Central memory CD4-positive, alpha-beta T cell (primary cell): ENCODE data around the gene AP1G2.
"Not testable (repeated sequence)": the region's sequence is repeated elsewhere in the genome, so short reads cannot be mapped to it uniquely, and the experiment has no call there.

Source experiments
- DNase-seq: peaks from one replicate; pipeline ENCODE4 v3.0.0; 2022

The AP1G2 gene

DNA sequence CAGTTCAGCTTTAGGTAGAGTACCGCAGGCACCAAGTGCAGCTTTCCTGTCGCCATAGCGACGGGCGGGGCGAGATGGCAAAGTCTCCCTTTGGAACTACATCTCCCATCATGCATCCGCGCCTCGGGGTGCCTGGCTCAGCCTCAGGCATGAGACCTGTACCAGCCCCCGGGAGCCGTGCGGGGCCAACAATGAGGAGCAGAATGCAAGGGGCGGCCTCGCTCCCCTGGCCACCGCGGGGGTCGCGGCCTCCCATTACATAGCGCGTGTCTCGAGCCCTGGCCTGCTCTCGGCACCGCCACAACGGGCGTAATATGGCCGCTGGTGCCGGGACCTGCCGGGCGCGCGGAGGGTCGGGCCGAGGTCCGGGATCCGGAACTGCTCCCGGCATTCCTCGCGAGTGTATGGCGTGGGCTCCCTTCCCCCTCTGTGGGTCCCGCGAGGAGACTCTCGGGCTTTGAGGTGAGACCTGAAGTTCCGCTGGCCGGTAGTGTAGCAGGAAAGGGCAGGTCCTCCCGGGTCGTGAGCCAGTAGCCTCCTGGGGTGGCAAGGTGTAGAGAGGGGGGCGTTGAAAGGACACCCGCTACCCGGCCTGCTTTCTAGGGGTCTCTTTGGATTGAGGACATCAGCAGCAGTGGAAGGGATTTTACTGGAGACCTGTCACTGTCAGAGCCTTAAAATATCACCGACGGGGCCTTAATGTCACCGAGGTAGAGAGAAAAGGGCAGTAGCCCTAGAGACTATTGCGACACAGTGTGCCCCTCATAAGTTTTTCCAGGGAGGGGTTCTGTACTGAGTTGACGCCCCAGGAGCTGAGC, 11.5 kb downstream of the AP1G2 start, which contains the start of gene THTPA:
Gene THTPA, plus strand, starts transcription at position 390 of the 818 bp plus-strand sequence. CDS start 487 bp downstream, outside the sequence.
- DNase-seq, result peak; percentile 89

- no peak for DNase-seq
Observed at GRCh38 chr14:23555533-23555881, 12.1 kb downstream of the AP1G2 start.

GRCh38 chr14:23551266-23552028, 16.1 kb downstream of the AP1G2 start, which contains the start of gene ZFHX2:
Gene ZFHX2, minus strand, starts transcription at chr14:23551765. Its CDS starts 16,440 bp downstream, at chr14:23535325.
- DNase-seq, result peak; percentile 49

- DNase-seq, result no peak
Observed at GRCh38 chr14:23550812-23551265, 16.8 kb downstream of the AP1G2 start.

DNA sequence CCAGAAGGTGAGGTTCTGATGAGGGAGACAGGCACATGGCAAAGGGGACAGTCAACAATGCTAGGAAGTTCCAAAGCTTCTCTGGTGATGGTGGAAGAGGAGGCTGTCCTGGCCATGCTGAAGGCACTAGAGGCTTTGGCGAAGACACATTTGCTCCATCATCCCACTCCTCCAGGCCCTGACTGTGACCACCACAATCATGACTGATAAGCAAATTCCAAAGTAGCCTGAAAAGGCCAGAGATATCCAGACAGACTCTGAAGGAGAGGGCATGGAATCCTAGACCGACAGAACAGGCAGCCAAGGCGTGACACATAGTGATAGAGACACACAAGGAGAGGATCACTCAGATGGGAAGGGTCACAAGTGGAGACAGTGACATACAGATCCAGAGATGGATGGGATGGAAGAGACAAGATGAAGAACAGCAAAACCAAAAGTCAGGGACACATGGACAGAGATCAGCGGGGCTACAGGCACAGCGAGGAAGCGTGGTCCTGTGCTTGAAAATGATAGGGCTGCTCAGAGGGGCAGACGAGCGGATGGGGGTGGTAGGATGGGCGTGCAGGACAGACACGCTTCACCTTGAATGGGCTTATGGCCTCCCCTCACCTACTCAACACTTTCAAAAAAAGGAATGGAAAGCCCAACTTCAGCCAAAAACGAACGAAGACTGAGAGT, 17.3 kb downstream of the AP1G2 start:
- no peak for DNase-seq

DNA sequence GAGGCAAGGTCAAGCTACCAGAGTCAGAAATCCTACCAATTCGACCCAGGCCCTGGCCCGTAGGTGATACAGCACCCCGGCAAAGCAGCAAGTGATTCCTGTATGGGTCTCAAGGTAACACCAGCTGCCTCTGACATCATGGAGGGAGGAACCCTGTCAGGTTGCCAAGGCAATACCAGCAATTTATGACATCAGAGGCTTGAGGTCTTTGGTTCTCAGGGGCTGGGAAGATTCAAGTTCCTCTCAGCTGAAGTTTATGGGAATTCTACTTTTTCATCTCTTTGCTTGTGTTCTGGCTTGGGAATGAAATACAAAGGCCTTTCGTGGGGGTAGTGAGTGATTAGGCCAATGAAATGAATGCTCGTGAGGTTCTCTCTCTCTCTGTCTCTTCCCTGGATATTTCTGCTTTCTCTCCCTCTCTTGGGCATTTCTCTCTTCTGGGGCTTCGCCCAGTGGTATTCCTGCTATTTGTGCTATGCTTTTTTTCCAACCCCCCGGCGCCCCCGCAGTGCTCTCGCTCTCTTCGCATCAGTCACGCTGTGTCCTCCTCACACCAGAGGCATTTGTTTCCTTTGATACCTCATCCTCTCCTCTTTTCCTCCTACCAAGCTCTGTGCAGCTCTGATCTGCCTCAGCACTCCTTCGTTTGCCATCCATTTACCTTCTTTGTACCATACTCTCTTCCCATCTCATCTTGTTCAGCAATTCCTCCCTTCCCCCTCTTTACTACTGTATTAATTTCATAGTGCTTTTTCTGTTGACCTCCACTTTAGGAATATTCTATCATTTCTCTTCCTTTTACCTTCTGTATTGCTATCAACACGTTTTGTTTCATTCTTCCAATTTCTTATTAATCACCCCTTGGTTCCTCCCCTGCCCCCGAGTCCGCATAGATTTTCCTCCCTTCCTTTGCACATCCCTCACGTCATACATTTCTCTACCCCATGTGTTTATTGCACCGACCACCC, 19.0 kb downstream of the AP1G2 start:
- no peak for DNase-seq

DNA sequence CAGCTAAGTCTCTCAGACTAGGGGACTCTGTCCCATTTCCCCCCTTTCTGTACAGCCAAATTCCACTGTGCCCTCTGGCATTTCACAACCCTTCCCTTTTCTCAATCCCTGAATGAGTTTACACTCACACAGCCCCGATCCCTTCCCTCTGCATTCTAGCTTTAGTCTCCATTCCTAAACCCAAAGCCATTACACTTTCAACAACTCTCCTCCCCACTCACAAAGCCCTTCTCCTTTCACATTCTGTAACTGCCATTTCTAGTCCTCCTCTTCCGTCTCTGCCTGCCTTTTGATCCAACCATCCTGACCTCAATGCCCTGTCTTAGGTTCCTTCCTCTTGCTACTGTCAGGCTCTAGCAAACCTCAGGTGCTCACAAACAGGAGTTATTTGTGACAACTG, 19.7 kb downstream of the AP1G2 start:
- no peak for DNase-seq

- no peak for DNase-seq
Observed at GRCh38 chr14:23546450-23547035, 21.0 kb downstream of the AP1G2 start.

- no peak for DNase-seq
Observed at GRCh38 chr14:23545740-23546365, 21.7 kb downstream of the AP1G2 start.

GRCh38 chr14:23544511-23545447, 22.8 kb downstream of the AP1G2 start:
- no peak for DNase-seq

DNA sequence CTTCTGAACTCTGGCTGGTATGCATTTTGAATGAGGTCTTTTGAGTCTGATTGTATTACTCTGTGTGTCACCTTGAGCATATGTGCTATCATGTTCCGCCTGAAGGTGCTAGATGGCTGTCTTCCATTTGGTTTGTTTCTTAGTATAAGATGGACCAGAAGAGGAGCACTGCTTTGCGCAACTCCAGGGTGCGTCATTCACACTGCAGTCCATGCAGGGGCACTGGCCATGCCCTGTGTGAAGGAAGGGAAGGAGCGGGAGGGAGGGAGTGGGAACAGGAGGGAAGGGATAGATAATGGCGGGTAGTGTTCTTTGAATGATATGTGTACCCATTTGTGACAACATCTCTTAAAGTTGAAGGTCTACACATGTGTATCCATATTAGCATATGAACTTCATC, 24.2 kb downstream of the AP1G2 start:
- no peak for DNase-seq

- no peak for DNase-seq
Observed at GRCh38 chr14:23542261-23542660, 25.3 kb downstream of the AP1G2 start.

GRCh38 chr14:23540141-23540469, 27.5 kb downstream of the AP1G2 start:
- DNase-seq, result no peak

DNA sequence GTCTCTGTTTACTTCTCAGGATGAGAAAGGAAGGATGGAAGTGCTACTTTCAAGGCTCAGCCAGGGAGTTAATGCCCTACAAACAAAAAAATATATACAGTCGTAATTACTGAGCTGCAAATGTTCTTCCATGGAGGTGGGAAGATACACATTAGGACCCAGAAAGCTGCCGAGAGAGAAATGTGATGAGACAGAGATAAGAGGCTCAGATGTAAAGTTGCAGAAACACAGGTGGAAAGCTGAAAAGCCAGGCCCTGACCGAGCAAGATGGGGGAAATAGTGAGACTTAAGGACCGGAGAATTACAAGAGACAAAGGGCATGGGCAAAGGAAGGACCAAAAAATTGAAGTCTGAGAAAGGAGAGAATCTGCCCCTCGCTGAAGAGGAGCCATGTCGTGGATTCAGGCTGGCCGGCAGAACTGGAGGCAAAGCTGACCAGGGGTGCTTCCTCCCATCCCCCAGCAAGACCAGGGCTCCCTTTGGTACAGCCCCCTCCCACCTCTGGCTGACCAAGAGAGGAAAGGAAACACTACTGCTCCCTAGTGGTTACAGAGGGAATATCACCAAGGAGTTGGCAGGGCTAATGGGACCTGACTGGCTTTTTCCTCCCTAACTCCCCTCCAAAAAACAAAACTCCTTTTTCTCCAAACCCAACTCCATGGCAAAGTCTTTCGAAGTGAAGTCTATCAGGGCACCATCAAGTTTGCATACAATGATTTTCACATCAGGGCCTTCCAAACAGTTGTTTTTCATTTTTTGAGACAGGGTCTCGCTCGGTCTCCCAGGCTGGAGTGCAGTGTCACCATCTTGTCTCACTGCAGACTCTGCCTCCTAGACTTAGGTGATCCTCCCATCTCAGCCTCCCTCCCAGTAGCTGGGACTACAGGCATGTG, 28.1 kb downstream of the AP1G2 start:
- DNase-seq, result peak; percentile 32

DNA sequence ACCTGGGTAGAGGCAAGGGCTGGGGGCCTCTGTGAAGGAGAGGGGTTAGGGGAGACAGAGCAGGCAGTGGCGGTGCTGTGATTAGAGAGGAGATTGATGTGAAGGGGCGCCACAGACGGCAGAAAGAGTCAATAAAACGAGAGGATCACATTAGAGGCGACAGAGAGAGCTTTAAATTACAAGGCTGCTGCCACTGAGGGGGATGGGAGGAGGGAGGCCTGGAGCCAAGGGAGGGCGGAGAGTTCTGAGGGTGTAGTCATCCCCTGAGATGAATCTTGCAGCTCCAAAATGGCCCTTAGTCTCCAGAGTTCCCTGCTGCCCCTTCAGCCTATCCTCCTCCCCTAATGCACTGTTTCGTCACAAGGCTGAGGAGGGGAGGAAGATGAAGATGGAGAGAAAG, 28.8 kb downstream of the AP1G2 start:
- no peak for DNase-seq

DNA sequence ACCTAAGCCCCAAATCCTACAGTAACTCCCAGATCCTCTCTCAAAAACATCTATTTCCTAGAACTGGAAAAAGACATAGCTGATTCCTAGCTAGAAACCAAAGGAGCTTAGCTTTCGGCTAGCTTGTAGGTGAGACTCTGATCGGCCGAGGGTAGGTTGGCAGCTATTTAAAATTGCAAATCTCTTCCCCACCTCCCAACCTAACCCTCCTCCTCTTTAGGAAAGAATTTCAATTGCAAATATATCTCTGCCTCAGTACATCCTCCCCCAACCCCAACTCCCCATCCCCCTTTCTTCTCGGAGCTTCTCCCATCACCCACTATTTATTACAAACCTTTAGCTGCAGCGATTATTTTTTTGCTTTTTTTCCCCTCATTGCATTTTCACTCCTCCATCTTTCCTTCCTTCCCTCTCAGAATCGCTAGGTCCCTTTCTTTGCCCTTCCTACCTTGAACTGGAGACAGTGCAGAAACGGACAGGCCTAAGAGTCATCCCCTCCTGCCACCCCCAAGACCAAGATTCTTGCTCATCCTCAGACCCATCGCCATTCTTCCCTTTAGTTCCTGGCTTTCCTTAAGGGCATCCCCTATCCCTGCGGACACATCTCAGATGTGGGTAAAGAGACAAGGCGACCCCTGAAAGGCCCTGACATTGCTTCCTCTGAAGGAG, 29.4 kb downstream of the AP1G2 start:
- no peak for DNase-seq

DNA sequence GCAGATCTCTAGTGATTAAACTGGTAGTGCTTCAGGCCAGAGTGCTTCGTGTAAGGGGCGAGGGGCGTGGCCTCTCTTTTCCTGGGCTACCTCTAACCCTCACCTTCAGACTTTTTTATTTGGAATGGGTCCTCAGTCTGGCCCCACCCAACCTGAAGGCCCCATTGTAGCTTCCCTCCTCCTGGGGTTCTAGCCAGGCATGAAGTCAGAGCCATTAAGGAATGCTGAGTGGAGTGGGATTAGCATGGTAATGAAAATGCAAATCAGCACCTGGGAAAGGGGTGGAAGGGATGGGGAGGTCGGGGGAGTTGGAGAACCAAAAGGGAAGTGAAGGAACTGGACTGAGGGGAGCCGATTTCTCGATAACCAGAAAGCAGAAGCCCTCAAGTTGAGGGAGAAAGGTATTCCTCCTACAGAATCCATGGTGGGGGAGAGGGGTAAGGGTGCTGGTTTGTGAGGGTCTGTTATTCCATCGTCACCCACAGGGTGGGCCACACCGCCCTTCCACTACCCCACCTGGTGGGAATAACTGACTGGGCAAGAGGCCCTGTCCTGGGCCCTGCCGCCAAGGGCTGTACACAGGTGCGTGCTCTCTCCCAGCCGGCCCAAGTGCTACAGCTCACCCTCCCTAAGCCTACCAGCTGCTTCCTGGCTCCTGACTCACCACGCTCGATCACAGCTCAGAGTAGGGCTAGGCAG, 30.1 kb downstream of the AP1G2 start:
- DNase-seq, result no peak

- not testable (repeated sequence) for DNase-seq
Observed at GRCh38 chr14:23536906-23537305, 30.7 kb downstream of the AP1G2 start.
